H1 (cell line): ENCODE results near the gene PRIMA1. TPM values are rescaled to one million over a fixed set of nuclear protein-coding genes. Genes with fewer than 3 reads are reported as not detected.

ENCODE experiments used
- CHD7 ChIP-seq: fragments of 300-600 bp; sonication (generic); IDR thresholded peaks from 2 replicates; pipeline ENCODE4 v1.7.1; 2012; ENCODE audit warnings: low read length, moderate library complexity, mild to moderate bottlenecking, inconsistent platforms; ENCODE audit not compliant: insufficient replicate concordance
- EGR1 ChIP-seq: IDR thresholded peaks from 2 replicates; pipeline ENCODE4 v1.6.1; 2011; ENCODE audit warnings: low read depth, low read length, borderline replicate concordance
- polyA plus RNA-seq, 7 experiments: library from polyadenylated mRNA; depleted of rRNA in 3 of 7; stranded (reverse) in 5 of 7; unstranded in 2 of 7; fragments of >200 nt in 5 of 7; fragments of 200-250 nt in 2 of 7; gene quantifications; 1 replicate in 5 of 7; 2 replicates in 1 of 7; 4 replicates in 1 of 7; pipeline versions ENCODE4 v1.2.1 to v1.2.3, GENCODE V29; 2011 to 2013; ENCODE audit warnings: missing spikeins in 2 of 7, mixed read lengths in 2 of 7
- total RNA-seq: library from RNA; stranded (reverse); fragmentation: NEBNext Ultra II Directional; extraction: Animal tissue kit (Norgen Biotek cat#: 25700); gene quantifications from 2 replicates; pipeline ENCODE4 v1.2.1, GENCODE V29; 2021
- TF ChIP-seq, protein P1 (sequence below): IDR thresholded peaks from 2 replicates; pipeline ENCODE4 v1.6.1; 2012; ENCODE audit warnings: low read length, inconsistent platforms

PRIMA1 gene
- total and polyA plus RNA-seq, 2 of the 8 experiments (the other 6 are each of a cell fraction or from before 2014, with no cell fraction given), result 2.8 to 4.5 TPM

- TF ChIP-seq CHD7 (no peak), EGR1 (no peak)
- TF ChIP-seq, protein P1, sequence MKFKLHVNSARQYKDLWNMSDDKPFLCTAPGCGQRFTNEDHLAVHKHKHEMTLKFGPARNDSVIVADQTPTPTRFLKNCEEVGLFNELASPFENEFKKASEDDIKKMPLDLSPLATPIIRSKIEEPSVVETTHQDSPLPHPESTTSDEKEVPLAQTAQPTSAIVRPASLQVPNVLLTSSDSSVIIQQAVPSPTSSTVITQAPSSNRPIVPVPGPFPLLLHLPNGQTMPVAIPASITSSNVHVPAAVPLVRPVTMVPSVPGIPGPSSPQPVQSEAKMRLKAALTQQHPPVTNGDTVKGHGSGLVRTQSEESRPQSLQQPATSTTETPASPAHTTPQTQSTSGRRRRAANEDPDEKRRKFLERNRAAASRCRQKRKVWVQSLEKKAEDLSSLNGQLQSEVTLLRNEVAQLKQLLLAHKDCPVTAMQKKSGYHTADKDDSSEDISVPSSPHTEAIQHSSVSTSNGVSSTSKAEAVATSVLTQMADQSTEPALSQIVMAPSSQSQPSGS, result no peak
Observed at GRCh38 chr14:93818857-93819256, 30.6 kb upstream of the PRIMA1 start (continued).
